HCT116 (cell line): ENCODE measurements around the gene TCTA. TPM values are rescaled to one million over a fixed set of nuclear protein-coding genes. Genes with fewer than 3 reads are reported as not detected.

Source experiments
- ATAC-seq: fragments of 200-7000 bp; cut with Tn5 transposase; 2 replicates; pipeline ENCODE4 v1.9.1; 2020; ENCODE audit warnings: mild to moderate bottlenecking, moderate library complexity
- BruUV-seq: library from RNA; stranded (reverse); fragments of 400-500 nt; replicated peaks from 2 replicates; lab custom pipeline; 2021; lab: Mats Ljungman, UMichigan
- CTCF ChIA-PET: fragments of 300-600 bp; sonication (Branson Sonifier 250); formaldehyde crosslinking; loops from one replicate; lab custom pipeline; 2021; ENCODE audit warnings: antibody characterized with exemption; lab: Charles Lee
- POLR2A ChIA-PET: fragments of 300-600, 350-600 bp; sonication (Branson Sonifier 250); formaldehyde crosslinking; loops from one replicate; lab custom pipeline; 2021; ENCODE audit warnings: antibody characterized with exemption; lab: Charles Lee
- RAD21 ChIA-PET, 2 experiments: fragments of 300-600 bp; sonication (Branson Sonifier 250); formaldehyde crosslinking; loops; one replicate each; lab custom pipeline; 2023; ENCODE audit warnings: low total read pairs in 2 of 2; ENCODE audit not compliant: uncharacterized antibody in 2 of 2, unreplicated experiment in 2 of 2, low non-redundant PET in 1 of 2; lab: Charles Lee
- DNase-seq: peaks from one replicate; pipeline ENCODE4 v3.0.0-alpha.2; 2010; ENCODE audit warnings: low read depth, low spot score
- H2AFZ ChIP-seq: fragments of 200-600 bp; shearing (Covaris generic), sonication (generic); 2 replicates; pipeline ENCODE4 v1.6.1; 2017; ENCODE audit warnings: low read depth, mixed run types, mixed read lengths, antibody characterized with exemption, low read length; ENCODE audit not compliant: poor library complexity, severe bottlenecking
- H3K27ac ChIP-seq: 2 replicates; pipeline ENCODE4 v1.5.1; 2012; ENCODE audit warnings: low read depth, low read length
- H3K27me3 ChIP-seq: fragments of 200-600 bp; sonication (generic); 2 replicates; pipeline ENCODE4 v1.6.1; 2016; ENCODE audit warnings: mixed run types, low read length, mixed read lengths; ENCODE audit not compliant: insufficient read depth
- H3K36me3 ChIP-seq, 2 experiments: fragments of 200-500 bp in 1 of 2; fragments of 200-600 bp in 1 of 2; sonication (Bioruptor generic) in 1 of 2; sonication (generic) in 1 of 2; 2 replicates each; pipeline versions ENCODE4 v1.5.1 to v1.6.1; 2014 to 2016; ENCODE audit warnings: low read length in 2 of 2, inconsistent platforms in 1 of 2, mixed read lengths in 1 of 2, mixed run types in 1 of 2; ENCODE audit not compliant: insufficient read depth in 2 of 2, control insufficient read depth in 1 of 2
- H3K4me1 ChIP-seq, 2 experiments: fragments of 200-600 bp in 1 of 2; sonication (generic) in 1 of 2; 2 replicates each; pipeline versions ENCODE4 v1.5.1 to v1.6.1; 2012 to 2017; ENCODE audit warnings: low read length in 2 of 2, inconsistent platforms in 1 of 2, mild to moderate bottlenecking in 1 of 2, mixed read lengths in 1 of 2, mixed run types in 1 of 2, moderate library complexity in 1 of 2; ENCODE audit not compliant: insufficient read depth in 2 of 2, control insufficient read depth in 1 of 2
- H3K4me2 ChIP-seq: fragments of 200-600 bp; sonication (generic); 2 replicates; pipeline ENCODE4 v1.6.1; 2017; ENCODE audit warnings: mixed run types, low read length, mixed read lengths
- H3K4me3 ChIP-seq, 2 experiments: fragments of 200-600 bp in 1 of 2; sonication (generic) in 1 of 2; replicated peaks in 1 of 2; 2 replicates each; pipeline ENCODE4 v1.5.1; 2011 to 2016; ENCODE audit warnings: low read length in 2 of 2, control low read depth in 1 of 2, low read depth in 1 of 2, mild to moderate bottlenecking in 1 of 2, mixed read lengths in 1 of 2, mixed run types in 1 of 2
- H3K79me2 ChIP-seq: fragments of 200-600 bp; sonication (generic); 2 replicates; pipeline ENCODE4 v1.6.1; 2017; ENCODE audit warnings: mild to moderate bottlenecking, mixed run types, low read length, moderate library complexity, mixed read lengths; ENCODE audit not compliant: insufficient read depth
- H3K9ac ChIP-seq: fragments of 200-600 bp; sonication (generic); 2 replicates; pipeline ENCODE4 v1.6.1; 2016; ENCODE audit warnings: low read length, mixed read lengths
- H3K9me2 ChIP-seq: fragments of 200-600 bp; sonication (generic), shearing (Covaris generic); 2 replicates; pipeline ENCODE4 v1.6.1; 2017; ENCODE audit warnings: mixed run types, mild to moderate bottlenecking, moderate library complexity; ENCODE audit not compliant: insufficient read depth
- H3K9me3 ChIP-seq, 2 experiments: fragments of 200-500 bp in 1 of 2; fragments of 200-600 bp in 1 of 2; sonication (Bioruptor generic) in 1 of 2; sonication (generic) in 1 of 2; 2 replicates each; pipeline ENCODE4 v1.6.1; 2014 to 2017; ENCODE audit warnings: low read length in 2 of 2, mixed read lengths in 2 of 2, inconsistent platforms in 1 of 2, low read depth in 1 of 2, mild to moderate bottlenecking in 1 of 2, mixed run types in 1 of 2, moderate library complexity in 1 of 2; ENCODE audit not compliant: control insufficient read depth in 1 of 2, insufficient read depth in 1 of 2
- H4K20me1 ChIP-seq: fragments of 200-600 bp; sonication (generic), shearing (Covaris generic); 2 replicates; pipeline ENCODE4 v1.6.1; 2017; ENCODE audit warnings: mixed run types, mild to moderate bottlenecking, moderate library complexity; ENCODE audit not compliant: insufficient read depth
- ATF3 ChIP-seq: IDR thresholded peaks from 2 replicates; pipeline ENCODE4 v1.6.1; 2012
- CEBPB ChIP-seq: IDR thresholded peaks from 2 replicates; pipeline ENCODE4 v1.6.1; 2012; ENCODE audit warnings: low read depth
- FOSL1 ChIP-seq: IDR thresholded peaks from 2 replicates; pipeline ENCODE4 v1.6.1; 2012; ENCODE audit warnings: low read depth
- TCF7L2 ChIP-seq: IDR thresholded peaks from 2 replicates; pipeline ENCODE4 v1.7.0; 2011; ENCODE audit warnings: borderline replicate concordance, inconsistent platforms; ENCODE audit not compliant: insufficient read depth, insufficient read length; ENCODE audit errors: extremely low read depth
- ZBTB33 ChIP-seq: IDR thresholded peaks from 2 replicates; pipeline ENCODE4 v1.6.1; 2011; ENCODE audit warnings: mild to moderate bottlenecking, low read length, moderate library complexity; ENCODE audit not compliant: insufficient replicate concordance; ENCODE audit errors: extremely low read depth
- ZNF274 ChIP-seq: fragments of 200-500 bp; sonication (Bioruptor generic); IDR thresholded peaks from 2 replicates; pipeline ENCODE4 v1.6.1; 2014; ENCODE audit warnings: mild to moderate bottlenecking, low read depth, low read length, inconsistent platforms
- intact Hi-C: fragments of 100-400 bp; cut with micrococcal nuclease; formaldehyde crosslinking; loops from 2 replicates; pipeline ENCODE4 v1.10.0; 2022
- total RNA-seq: library from RNA; stranded (reverse); gene quantifications from one replicate; pipeline ENCODE4 v1.2.1, GENCODE V29; 2021; ENCODE audit not compliant: unreplicated experiment

The TCTA gene
- total RNA-seq, 1 experiment from 2014 or later: 11.9 TPM

GRCh38 chr3:49377483-49377882 is 34.7 kb upstream of the TCTA start:
- no peaks in the 10 kb centered on the region for H3K9me2 ChIP-seq
- H3K9me3 ChIP-seq: no peaks in the 10 kb centered on the region
- peaks cover 12% of the 10 kb centered on the region; the same call in 1 of the 2 replicates for H4K20me1 ChIP-seq
- H3K4me1 ChIP-seq: peaks cover 28 to 34% of the 10 kb centered on the region in 2 experiments
- ChIA-PET RAD21 (no interaction called here), POLR2A (no interaction called here), CTCF (no interaction called here)
- BruUV-seq: no TSS peak
- H3K4me2 ChIP-seq: no peak overlapping the region
- peaks cover 100% of the 10 kb centered on the region for H3K79me2 ChIP-seq
- no peak overlapping the region for H3K9ac ChIP-seq
- peaks cover 13 to 26% of the 10 kb centered on the region in 2 experiments; a peak in 3 of 4 replicates for H3K36me3 ChIP-seq
- TF ChIP-seq FOSL1: no peak
- TF ChIP-seq ATF3: peak; percentile 74
- no peak for TF ChIP-seq TCF7L2
- TF ChIP-seq ZNF274: no peak
- TF ChIP-seq ZBTB33: no peak
- TF ChIP-seq CEBPB: peak; percentile 84
- H3K27me3 ChIP-seq: no peaks in the 10 kb centered on the region
- H2AFZ ChIP-seq: no peak overlapping the region
- 0 out of 2 replicates have a peak overlapping the region, but pooled peaks have one; percentile 26 for H3K27ac ChIP-seq
- H3K4me3 ChIP-seq: no peak overlapping the region
- no peak for DNase-seq
- intact Hi-C loops: no loop called here
- ATAC-seq: peak; percentile 44; the same call in 1 of the 2 replicates
